GM12865 (cell line): Measurements from ENCODE around the gene FIZ1.

Experiments used
- DNase-seq: peaks from one replicate; pipeline ENCODE4 v3.0.0; 2010; ENCODE audit warnings: low read depth
- H3K4me3 ChIP-seq: 2 replicates; pipeline ENCODE4 v1.5.1; 2011; ENCODE audit warnings: mild to moderate bottlenecking, low read depth, low read length, control low read depth
- CTCF ChIP-seq: IDR thresholded peaks from 2 replicates; pipeline ENCODE4 v1.5.1; 2011; ENCODE audit warnings: low read length, control low read depth, low read depth, inconsistent platforms; ENCODE audit not compliant: insufficient read depth; ENCODE audit errors: missing control alignments

FIZ1 gene

GRCh38 chr19:55623130-55623529 lies 23.8 kb upstream of the FIZ1 start:
- H3K4me3 ChIP-seq: no peak overlapping the region
- no peak for TF ChIP-seq CTCF
- no peak for DNase-seq

GRCh38 chr19:55622242-55622969 lies 23.1 kb upstream of the FIZ1 start:
- no peak for TF ChIP-seq CTCF
- H3K4me3 ChIP-seq: no peak overlapping the region
- DNase-seq: no peak

- no peak for DNase-seq
- no peak overlapping the region for H3K4me3 ChIP-seq
- TF ChIP-seq CTCF: no peak
Observed at GRCh38 chr19:55621673-55622231, 22.4 kb upstream of the FIZ1 start.

- H3K4me3 ChIP-seq: no peak overlapping the region
- TF ChIP-seq CTCF: no peak
- DNase-seq: no peak
Observed at GRCh38 chr19:55621205-55621672, 21.9 kb upstream of the FIZ1 start.

GRCh38 chr19:55620410-55621204 lies 21.3 kb upstream of the FIZ1 start:
- DNase-seq: no peak
- no peak for TF ChIP-seq CTCF
- no peak overlapping the region for H3K4me3 ChIP-seq

- TF ChIP-seq CTCF: no peak
- DNase-seq: no peak
- no peak overlapping the region for H3K4me3 ChIP-seq
Observed at GRCh38 chr19:55619286-55619685, 20.0 kb upstream of the FIZ1 start.
